HEK293T (cell line): ENCODE data around the gene TM7SF3.
"Not testable (repeated sequence)": the region's sequence is repeated elsewhere in the genome, so short reads cannot be mapped to it uniquely, and the experiment has no call there.

Experiments used
- CTCF ChIA-PET: fragments of 350-600 bp; formaldehyde crosslinking; extraction: SDS; loops from one replicate; lab custom pipeline; 2021; ENCODE audit warnings: antibody characterized with exemption, inconsistent platforms; lab: Yijun Ruan, JAX
- POLR2A ChIA-PET: fragments of 350-600 bp; formaldehyde crosslinking; extraction: SDS; loops from one replicate; lab custom pipeline; 2020; ENCODE audit warnings: antibody characterized with exemption, inconsistent platforms; lab: Yijun Ruan, JAX
- DNase-seq: peaks from one replicate; pipeline ENCODE4 v3.0.0; 2012; ENCODE audit warnings: mixed read lengths; ENCODE audit errors: extremely low spot score
- ARNT ChIP-seq: fragments of 450-650 bp; IDR thresholded peaks from 2 replicates; pipeline ENCODE4 v1.6.1; 2017; ENCODE audit warnings: mild to moderate bottlenecking
- BHLHE40 ChIP-seq: fragments of 450-650 bp; IDR thresholded peaks from 2 replicates; pipeline ENCODE4 v1.6.1; 2016; ENCODE audit warnings: mild to moderate bottlenecking, moderate library complexity, borderline replicate concordance
- CTBP1 ChIP-seq: fragments of 450-650 bp; IDR thresholded peaks from 2 replicates; pipeline ENCODE4 v1.6.1; 2016; ENCODE audit warnings: borderline replicate concordance
- ELF4 ChIP-seq: fragments of 450-650 bp; IDR thresholded peaks from 2 replicates; pipeline ENCODE4 v1.6.1; 2017; ENCODE audit warnings: antibody characterized with exemption
- FOXA1 ChIP-seq: fragments of 450-650 bp; IDR thresholded peaks from 2 replicates; pipeline ENCODE4 v1.6.1; 2016; ENCODE audit warnings: mild to moderate bottlenecking
- FOXK2 ChIP-seq: fragments of 450-650 bp; IDR thresholded peaks from 2 replicates; pipeline ENCODE4 v1.6.1; 2016; ENCODE audit warnings: mild to moderate bottlenecking
- FOXM1 ChIP-seq: fragments of 450-650 bp; IDR thresholded peaks from 2 replicates; pipeline ENCODE4 v1.6.1; 2017; ENCODE audit warnings: mild to moderate bottlenecking, borderline replicate concordance
- HDGF ChIP-seq: fragments of 450-650 bp; IDR thresholded peaks from 2 replicates; pipeline ENCODE4 v1.6.1; 2017; ENCODE audit warnings: antibody characterized with exemption, borderline replicate concordance
- L3MBTL2 ChIP-seq: fragments of 450-650 bp; conservative IDR thresholded peaks from 2 replicates; pipeline ENCODE4 v1.6.1; 2016; ENCODE audit warnings: mild to moderate bottlenecking
- LEF1 ChIP-seq: fragments of 450-650 bp; IDR thresholded peaks from 2 replicates; pipeline ENCODE4 v1.6.1; 2017; ENCODE audit warnings: mild to moderate bottlenecking, borderline replicate concordance
- NFRKB ChIP-seq: fragments of 450-650 bp; IDR thresholded peaks from 2 replicates; pipeline ENCODE4 v1.6.1; 2016; ENCODE audit warnings: mild to moderate bottlenecking, moderate library complexity
- SP1 ChIP-seq: fragments of 450-650 bp; IDR thresholded peaks from 2 replicates; pipeline ENCODE4 v1.6.1; 2017
- SUZ12 ChIP-seq: fragments of 450-650 bp; IDR thresholded peaks from 2 replicates; pipeline ENCODE4 v1.6.1; 2016; ENCODE audit warnings: mild to moderate bottlenecking
- TARDBP ChIP-seq: fragments of 450-650 bp; IDR thresholded peaks from 2 replicates; pipeline ENCODE4 v1.6.1; 2016
- ZNF384 ChIP-seq: fragments of 450-650 bp; IDR thresholded peaks from 2 replicates; pipeline ENCODE4 v1.6.1; 2016
- TF ChIP-seq, protein P1 (sequence below): fragments of 450-650 bp; IDR thresholded peaks from 2 replicates; pipeline ENCODE4 v1.6.1; 2016

TM7SF3 gene

DNA sequence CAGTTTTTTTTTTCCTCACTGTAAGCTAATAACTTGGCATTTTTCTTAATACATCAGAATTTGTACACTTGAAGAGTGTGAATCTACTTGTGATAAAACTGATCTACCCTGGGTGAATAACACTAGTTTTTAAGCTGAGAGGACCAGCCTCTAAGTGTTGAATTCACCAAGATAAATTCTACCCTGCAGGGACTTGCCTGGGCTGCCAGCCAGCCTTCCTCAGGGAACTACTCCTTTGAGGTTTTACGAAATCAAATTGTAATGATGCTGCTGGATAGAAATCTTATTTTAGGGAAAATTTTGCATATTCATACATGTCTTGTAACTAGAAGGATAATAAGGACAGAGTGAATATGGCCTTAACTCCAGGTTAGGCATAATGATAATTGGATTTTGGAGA, 10.1 kb upstream of the TM7SF3 start:
- ChIA-PET CTCF (no interaction called here), POLR2A (no interaction called here)
- no peak for DNase-seq
- TF ChIP-seq FOXM1, result no peak
- no peak for TF ChIP-seq SP1

- no peak for DNase-seq
- ChIA-PET POLR2A (no interaction called here), CTCF (no interaction called here)
- TF ChIP-seq ELF4 (no peak), FOXA1 (no peak), ARNT (no peak), BHLHE40 (no peak), FOXM1 (no peak), HDGF (no peak), SUZ12 (no peak), TARDBP (no peak), ZNF384 (no peak), SP1 (no peak), LEF1 (no peak), CTBP1 (no peak), FOXK2 (no peak)
These were observed 6.6 kb upstream of the TM7SF3 start for GRCh38 chr12:27020761-27021160.

GRCh38 chr12:27018037-27018436, 3.9 kb upstream of the TM7SF3 start:
- no peak for DNase-seq
- ChIA-PET CTCF (no interaction called here), POLR2A (no interaction called here)
- TF ChIP-seq HDGF (no peak), SUZ12 (no peak), SP1 (no peak), NFRKB (no peak), CTBP1 (no peak), FOXK2 (no peak), BHLHE40 (no peak), TARDBP (no peak), ARNT (no peak), ELF4 (no peak), L3MBTL2 (no peak)
- TF ChIP-seq, protein P1, sequence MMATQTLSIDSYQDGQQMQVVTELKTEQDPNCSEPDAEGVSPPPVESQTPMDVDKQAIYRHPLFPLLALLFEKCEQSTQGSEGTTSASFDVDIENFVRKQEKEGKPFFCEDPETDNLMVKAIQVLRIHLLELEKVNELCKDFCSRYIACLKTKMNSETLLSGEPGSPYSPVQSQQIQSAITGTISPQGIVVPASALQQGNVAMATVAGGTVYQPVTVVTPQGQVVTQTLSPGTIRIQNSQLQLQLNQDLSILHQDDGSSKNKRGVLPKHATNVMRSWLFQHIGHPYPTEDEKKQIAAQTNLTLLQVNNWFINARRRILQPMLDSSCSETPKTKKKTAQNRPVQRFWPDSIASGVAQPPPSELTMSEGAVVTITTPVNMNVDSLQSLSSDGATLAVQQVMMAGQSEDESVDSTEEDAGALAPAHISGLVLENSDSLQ, result no peak

DNA sequence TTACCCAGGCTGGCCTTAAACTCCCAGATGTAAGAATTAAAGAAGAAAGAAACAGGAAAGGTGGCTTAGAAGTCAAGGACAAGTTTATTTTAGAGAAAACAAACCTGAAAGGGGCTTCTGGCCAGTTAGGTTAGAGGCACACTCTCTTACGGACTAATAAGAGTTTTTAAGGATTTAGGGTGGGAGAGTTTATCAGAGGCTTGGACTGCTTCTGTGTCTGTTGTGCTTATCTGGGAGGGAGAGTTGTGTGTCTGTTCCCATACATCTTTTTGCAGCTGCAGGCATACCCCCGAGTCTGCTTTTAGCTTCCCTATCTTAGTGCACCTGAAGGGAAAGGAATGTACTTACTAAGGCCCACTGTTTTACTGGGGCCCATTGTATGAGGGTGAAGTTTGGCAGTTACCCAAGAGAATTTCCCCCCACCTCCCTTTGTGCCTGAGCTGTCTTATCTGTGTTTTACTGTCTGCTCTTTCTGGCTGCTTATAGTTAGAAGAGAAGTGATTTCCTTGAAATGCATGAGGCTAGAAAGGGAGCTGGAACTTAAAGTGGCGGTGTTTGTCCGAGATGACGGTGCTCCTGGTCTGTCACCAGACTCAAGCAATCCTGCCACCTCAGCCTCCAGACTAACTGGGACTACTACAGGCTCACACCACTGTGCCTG, 3.1 kb upstream of the TM7SF3 start:
- POLR2A ChIA-PET, DNase-seq: not testable (repeated sequence)
- CTCF ChIA-PET, result interaction anchor here (0.6 kb wide), 1 partner anchor 1037 kb away, joined by 5 read pairs; no protein-coding TSS in a partner anchor

DNA sequence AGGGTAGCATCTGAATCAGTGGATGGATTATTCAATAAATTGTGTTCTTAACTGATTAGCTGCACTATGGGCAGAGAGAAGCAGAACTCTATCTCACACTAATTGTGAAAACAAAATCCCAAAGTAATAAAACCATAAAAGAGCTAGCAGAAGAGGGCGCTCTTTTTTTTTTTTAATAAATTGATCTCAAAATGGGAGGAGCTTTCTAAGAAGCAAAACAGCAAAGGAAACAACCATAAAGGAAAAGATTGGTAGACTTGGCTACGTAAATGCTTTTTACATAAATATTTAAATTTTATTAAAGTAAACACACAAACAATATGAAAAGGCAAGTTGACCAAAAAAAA, 1.5 kb upstream of the TM7SF3 start:
- no peak for DNase-seq
- ChIA-PET POLR2A (no interaction called here), CTCF (interaction anchor here (0.7 to 2.3 kb wide), 9 partner anchors 14 to 749 kb away, joined by 3 to 10 read pairs (median 3); no protein-coding TSS in a partner anchor)
- TF ChIP-seq NFRKB (no peak), ZNF384 (peak; percentile 56)
- TF ChIP-seq, protein P1, result no peak

GRCh38 chr12:27014859-27015729, 910 bp upstream of the TM7SF3 start:
- DNase-seq, result no peak
- ChIA-PET CTCF (interaction anchor here (0.7 to 2.3 kb wide), 7 partner anchors 14 to 691 kb away, joined by 3 to 10 read pairs (median 3); no protein-coding TSS in a partner anchor), POLR2A (interaction anchor here (2.4 kb wide), 1 partner anchor 7 kb away, joined by 8 read pairs; the partner anchor contains the start of gene MED21)

More at GRCh38 chr12:27014859-27015729, 910 bp upstream of the TM7SF3 start:
- TF ChIP-seq LEF1 (no peak), FOXK2 (no peak), ZNF384 (no peak), FOXM1 (no peak), CTBP1 (no peak), TARDBP (no peak), L3MBTL2 (no peak), ELF4 (no peak), BHLHE40 (no peak), ARNT (no peak), SUZ12 (no peak), NFRKB (no peak), HDGF (no peak)
